GM23338 (cell line): ENCODE data around the gene MYORG.
"Not testable (repeated sequence)": the region's sequence is repeated elsewhere in the genome, so short reads cannot be mapped to it uniquely, and the experiment has no call there.

Experiments used
- CREB1 ChIP-seq: fragments of 250-450 bp; sonication (Bioruptor Pico); IDR thresholded peaks from 2 replicates; pipeline ENCODE4 v1.5.0; 2020; ENCODE audit warnings: low read depth, mild to moderate bottlenecking, moderate library complexity
- CTCF ChIP-seq, 2 experiments: fragments of 200-600 bp in 1 of 2; sonication (generic) in 1 of 2; conservative IDR thresholded peaks; 2 replicates each; pipeline versions ENCODE4 v1.5.1 to v1.6.1; 2016 to 2017; ENCODE audit warnings: antibody characterized with exemption in 2 of 2, low read depth in 2 of 2, mild to moderate bottlenecking in 2 of 2, moderate library complexity in 1 of 2
- EZH2 ChIP-seq: fragments of 200-600 bp; sonication (generic); IDR thresholded peaks from one replicate; pipeline ENCODE4 v1.8.0; 2017; ENCODE audit warnings: antibody characterized with exemption, mild to moderate bottlenecking, low read depth; ENCODE audit not compliant: unreplicated experiment
- EZH2phosphoT487 ChIP-seq: fragments of 200-600 bp; sonication (generic); IDR thresholded peaks from one replicate; pipeline ENCODE4 v1.8.1; 2018; ENCODE audit warnings: antibody characterized with exemption; ENCODE audit not compliant: unreplicated experiment
- NANOG ChIP-seq: IDR thresholded peaks from 2 replicates; pipeline ENCODE4 v1.6.1; 2016; ENCODE audit warnings: antibody characterized with exemption, borderline replicate concordance
- POLR2AphosphoS5 ChIP-seq: IDR thresholded peaks from 2 replicates; pipeline ENCODE4 v1.6.1; 2016; ENCODE audit warnings: antibody characterized with exemption, low read depth
- REST ChIP-seq: IDR thresholded peaks from one replicate; pipeline ENCODE4 v1.6.1; 2018; ENCODE audit warnings: antibody characterized with exemption; ENCODE audit not compliant: unreplicated experiment

- TF ChIP-seq NANOG; EZH2; CTCF (conservative IDR thresholded peaks at IDR 0.05; ENCODE audit: low read depth in 2 of 2); EZH2phosphoT487; CREB1 (CRISPR knock-in tag); POLR2AphosphoS5; REST: not testable (repeated sequence)
These were observed 23.7 kb downstream of the MYORG start for GRCh38 chr9:34352957-34353356.
